ENCODE data around the gene MIDN.
"Not testable (repeated sequence)": the region's sequence is repeated elsewhere in the genome, so short reads cannot be mapped to it uniquely, and the experiment has no call there.

Gene MIDN

DNA sequence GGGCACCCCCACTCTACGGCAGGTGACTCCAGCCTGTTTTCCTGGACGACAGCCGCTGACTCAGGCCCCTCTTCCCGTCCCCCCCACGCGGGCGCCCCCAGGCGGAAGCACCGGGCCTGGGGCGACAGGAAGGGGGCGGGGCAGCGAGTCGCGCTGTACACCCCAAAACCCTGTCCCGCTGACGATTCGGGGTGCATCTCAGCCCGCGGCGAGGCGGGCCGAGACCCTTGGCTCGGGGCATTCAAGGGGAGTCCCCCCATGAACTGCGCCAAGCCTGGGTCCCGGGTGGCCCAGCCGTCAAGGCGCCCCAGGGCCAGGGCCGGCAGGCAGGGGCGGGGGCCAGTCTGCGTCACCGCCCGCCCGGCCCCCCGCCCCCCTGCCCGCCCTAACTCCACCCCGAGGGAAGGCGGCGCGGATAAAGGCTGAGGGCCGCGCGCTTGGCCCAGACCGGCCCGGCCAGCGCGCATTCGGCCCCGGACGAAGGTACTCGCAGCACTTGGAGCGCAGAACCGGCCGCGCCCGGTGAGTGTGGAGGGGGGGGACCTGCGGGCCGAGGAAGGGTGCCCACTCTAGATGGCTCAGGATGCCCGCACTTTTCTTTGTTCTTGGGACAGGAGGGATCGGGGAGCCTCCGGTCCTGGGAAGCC is at the start of gene MIDN:
MIDN (plus strand) TSS at position 445 of the 647 bp plus-strand sequence. CDS start 1,714 bp downstream, outside the sequence.
- peak in 1 of 2 experiments; percentile 72 for DNase-seq

DNA sequence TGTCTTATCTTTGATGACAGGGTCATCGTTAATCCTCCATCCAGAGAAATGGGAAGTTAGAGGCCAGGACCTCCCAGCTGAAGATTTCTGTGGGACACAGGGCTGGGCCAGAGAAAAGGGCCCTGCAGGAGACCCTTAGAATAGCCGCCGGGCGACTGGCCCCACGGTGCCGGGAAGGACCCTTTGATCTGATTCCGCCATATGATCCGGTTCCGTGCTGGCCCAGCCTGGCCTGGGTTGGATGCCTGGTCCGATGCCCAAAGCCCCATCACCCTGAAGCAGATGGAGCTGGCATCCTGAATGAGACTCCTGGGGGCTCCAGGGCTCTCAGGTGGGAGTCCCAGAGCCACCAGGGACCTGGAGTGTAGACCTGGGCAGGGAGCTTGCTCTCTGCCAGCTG is 48.9 kb upstream of the MIDN start:
- no peak for DNase-seq

GRCh38 chr19:1200614-1201013 is 47.8 kb upstream of the MIDN start:
- not testable (repeated sequence) for DNase-seq

- DNase-seq = peak; percentile 77 to 97
Measured at GRCh38 chr19:1205114-1206099, 43.0 kb upstream of the MIDN start, which contains the start of gene STK11. Gene STK11, plus strand, starts transcription at chr19:1205778. Its CDS starts 1,136 bp downstream, at chr19:1206914.

GRCh38 chr19:1206150-1206863 is 42.1 kb upstream of the MIDN start:
- no peak for DNase-seq

- DNase-seq = peak; percentile 33 to 56
Measured at GRCh38 chr19:1206864-1207450, 41.4 kb upstream of the MIDN start.

DNA sequence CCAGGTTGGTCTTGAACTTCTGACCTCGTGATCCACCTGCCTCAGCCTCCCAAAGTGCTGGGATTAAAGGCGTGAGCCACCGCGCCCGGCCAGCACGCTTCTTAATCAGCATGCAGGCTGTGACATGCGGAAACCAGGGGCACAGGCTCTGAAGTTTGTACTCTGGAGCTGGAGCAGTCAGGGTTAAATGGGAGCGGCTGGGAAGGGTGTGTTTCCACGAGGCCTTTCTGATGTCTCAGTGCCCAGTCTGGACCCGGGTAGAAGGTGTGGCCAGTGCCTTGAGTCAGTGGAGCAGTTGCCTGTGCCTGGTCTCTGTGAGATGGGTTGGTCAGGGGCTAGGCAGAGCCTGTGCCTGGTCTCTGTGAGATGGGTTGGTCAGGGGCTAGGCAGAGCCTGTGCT is 39.6 kb upstream of the MIDN start:
- DNase-seq = not testable (repeated sequence)

- no peak for DNase-seq
Measured at GRCh38 chr19:1210227-1210538, 38.2 kb upstream of the MIDN start.

DNA sequence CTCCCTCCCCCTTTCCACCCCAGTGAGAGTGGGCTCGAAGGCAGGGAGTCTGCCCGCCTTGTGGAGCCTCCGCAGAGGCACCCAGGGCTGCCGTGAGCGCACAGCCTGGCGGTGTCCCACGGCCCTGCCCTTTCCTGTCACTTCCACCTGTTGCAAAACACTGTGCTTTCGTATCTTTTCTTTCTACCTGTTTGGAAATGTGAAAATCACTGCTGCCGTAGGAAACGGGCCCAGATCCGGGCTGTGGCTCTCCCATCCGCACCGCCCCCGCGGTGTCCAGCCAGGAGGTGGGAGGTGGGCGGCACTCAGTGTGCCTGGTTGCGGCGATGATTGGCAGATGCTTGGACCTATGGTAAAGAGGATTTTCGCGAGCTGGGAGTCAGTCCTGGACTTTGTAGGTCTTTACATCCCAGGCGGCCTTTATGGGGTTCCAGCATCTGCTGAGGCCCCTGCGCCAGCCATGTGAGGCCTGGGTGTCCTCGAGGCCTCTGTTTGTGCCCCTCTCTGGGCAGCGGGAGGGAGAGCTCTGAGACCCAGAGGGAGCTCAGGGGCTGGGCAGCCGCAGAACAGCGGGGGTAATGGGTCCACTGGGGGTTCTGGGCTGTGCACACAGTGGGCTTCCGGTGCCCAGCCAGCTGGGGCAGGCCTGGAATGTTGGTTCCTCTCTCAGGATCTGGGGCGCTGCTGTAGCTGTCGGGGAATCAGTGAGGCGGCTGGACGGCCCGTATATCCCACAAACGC is 36.7 kb upstream of the MIDN start:
- no peak for DNase-seq

DNA sequence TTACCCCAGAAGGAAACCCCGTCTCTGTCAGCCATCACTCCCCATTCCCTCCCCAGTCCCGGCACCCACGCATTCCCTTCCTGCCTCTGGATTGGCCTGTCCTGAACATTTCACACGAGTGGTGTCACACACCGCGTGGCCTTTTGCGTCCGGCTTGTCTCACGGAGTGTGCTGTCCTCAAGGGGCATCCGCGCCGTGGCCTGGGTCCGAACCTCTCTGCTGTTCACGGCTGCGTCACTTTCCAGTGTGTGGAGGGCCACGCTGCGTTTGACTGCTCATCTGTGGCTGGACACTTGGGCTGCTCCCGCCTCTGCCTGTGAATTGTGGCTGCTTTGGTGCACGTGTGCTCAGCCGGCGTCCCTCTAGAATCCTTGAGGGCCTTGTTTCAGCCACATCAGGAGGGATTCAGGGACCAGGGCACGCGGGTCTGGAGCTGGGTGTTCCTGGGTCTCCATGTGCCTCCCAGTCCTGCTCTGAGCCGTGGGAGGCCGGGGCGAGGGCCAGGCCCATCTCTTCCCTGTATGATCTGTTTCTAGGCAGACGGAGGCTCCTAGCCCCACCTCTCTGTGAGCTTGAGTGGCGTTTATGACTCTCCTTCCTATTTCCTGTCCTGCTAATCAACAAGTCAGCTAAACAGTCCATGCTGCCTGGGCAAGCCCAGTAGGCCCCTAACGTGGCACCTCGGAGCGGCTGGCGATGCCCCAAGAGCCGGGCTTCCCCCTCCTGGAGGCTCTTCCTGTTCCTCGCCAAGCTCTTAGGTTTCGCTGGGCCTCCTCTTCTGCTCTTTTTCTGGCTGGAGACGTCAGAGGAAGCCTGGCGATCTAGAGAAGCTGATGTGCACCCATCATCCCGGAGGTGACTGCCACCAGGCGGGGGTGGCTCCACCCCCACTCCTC is 34.7 kb upstream of the MIDN start:
- DNase-seq = no peak

DNA sequence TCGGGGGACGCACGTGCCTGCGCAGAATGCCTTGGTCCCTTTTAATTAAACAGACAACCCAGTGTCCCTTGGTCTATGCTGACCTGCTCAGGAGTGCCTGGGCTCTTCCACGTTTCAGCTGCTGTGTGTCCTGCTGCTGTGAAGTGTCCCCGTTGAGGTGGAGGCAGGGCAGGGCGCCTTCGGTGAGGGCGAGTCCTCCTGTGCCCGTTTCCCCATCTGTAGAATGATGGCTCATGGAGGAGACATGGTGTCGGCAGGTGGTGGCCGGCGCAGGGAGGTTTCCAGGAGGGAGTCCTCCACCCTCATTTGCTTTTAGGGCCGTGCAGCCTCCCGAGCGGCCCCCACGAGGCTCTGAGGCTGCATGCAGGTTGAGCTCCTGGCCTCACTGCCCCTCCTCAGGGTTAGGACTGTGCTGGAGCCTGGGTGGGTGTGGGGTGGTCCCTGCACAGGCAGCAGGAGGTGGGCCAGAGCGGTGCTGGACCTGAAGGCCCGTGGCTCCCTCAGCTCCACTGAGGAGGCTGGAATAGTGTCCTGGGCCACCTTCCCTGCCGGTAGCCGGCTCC is 34.0 kb upstream of the MIDN start:
- DNase-seq = no peak

GRCh38 chr19:1214862-1215731 is 33.3 kb upstream of the MIDN start:
- DNase-seq = no peak

GRCh38 chr19:1216756-1217155 is 31.6 kb upstream of the MIDN start:
- no peak for DNase-seq

DNA sequence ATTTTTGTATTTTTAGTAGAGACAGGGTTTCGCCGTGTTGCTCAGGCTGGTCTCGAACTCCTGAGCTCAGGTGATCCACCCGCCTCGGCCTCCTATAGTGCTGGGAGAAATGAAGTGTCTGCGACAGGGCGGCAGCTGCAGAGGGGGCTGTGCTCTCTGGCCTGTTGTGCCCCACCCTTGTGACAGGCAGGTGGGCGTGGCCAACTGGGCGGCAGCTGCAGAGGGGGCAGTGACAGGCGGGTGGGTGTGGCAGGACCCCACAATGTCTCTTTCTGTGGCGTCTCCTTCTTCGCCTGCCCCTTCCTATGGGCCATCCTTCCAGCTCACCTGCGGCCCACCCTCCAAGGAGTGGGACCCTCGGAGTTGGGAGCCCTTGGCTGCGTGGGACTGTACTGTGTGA is 31.0 kb upstream of the MIDN start:
- no peak for DNase-seq

- no peak for DNase-seq
Measured at GRCh38 chr19:1218751-1219567, 29.4 kb upstream of the MIDN start.

DNA sequence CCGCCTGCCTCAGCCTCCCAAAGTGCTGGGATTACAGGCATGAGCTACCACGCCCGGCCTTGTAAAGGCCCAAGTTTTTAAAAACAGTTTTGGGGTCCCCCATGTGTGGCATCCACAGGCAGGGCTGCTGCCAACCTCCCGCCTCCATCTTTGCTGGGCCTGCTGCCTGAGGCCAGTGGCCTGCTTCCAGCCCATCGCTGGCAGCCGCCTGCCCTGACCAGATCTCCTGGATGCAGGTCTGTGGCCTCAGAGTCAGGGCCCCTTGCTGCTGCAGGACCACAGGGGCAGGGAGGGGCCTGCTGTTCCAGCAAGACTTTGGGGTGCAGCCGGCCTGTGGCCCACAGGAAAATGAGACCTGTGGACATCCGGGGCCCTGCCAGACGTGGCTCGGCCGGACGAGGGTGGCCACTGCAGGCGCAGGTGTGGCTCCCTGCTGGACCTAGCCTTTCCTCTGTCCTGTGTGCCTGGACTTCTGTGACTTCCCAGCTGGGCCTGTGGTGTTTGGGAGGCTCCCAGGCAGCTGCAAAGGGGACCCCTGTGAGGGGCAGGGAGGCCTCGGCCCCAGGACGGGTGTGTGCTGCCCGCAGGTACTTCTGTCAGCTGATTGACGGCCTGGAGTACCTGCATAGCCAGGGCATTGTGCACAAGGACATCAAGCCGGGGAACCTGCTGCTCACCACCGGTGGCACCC is 28.5 kb upstream of the MIDN start:
- no peak for DNase-seq

- peak in 1 of 2 experiments; percentile 56 for DNase-seq
Measured at GRCh38 chr19:1220477-1220930, 27.9 kb upstream of the MIDN start.
